RWPE2 (cell line): ENCODE results near the gene HBB.

Experiments used
- ATAC-seq: fragments of 200-7000 bp; cut with Tn5 transposase; 3 replicates; pipeline ENCODE4 v1.9.1; 2021; ENCODE audit warnings: low read depth
- DNase-seq: peaks from one replicate; pipeline ENCODE4 v3.0.0-alpha.2; 2020; ENCODE audit warnings: low spot score
- H3K27ac ChIP-seq: fragments of 450-650 bp; 2 replicates; pipeline ENCODE4 v1.5.1; 2017; ENCODE audit warnings: mild to moderate bottlenecking; ENCODE audit not compliant: poor library complexity, severe bottlenecking
- H3K27me3 ChIP-seq: fragments of 250-450 bp; sonication (Bioruptor Pico); 2 replicates; pipeline ENCODE4 v1.5.1; 2021; ENCODE audit warnings: mild to moderate bottlenecking, moderate library complexity; ENCODE audit not compliant: insufficient read depth, poor library complexity, severe bottlenecking
- H3K36me3 ChIP-seq: fragments of 250-450 bp; sonication (Bioruptor Pico); 2 replicates; pipeline ENCODE4 v1.5.1; 2020; ENCODE audit warnings: low read depth, mild to moderate bottlenecking, moderate library complexity
- H3K4me1 ChIP-seq: fragments of 250-450 bp; sonication (Bioruptor Pico); 2 replicates; pipeline ENCODE4 v1.5.1; 2021; ENCODE audit warnings: mild to moderate bottlenecking, moderate library complexity; ENCODE audit not compliant: insufficient read depth, poor library complexity, severe bottlenecking
- H3K4me3 ChIP-seq: fragments of 250-450 bp; sonication (Bioruptor Pico); 2 replicates; pipeline ENCODE4 v1.5.1; 2021; ENCODE audit warnings: mild to moderate bottlenecking, moderate library complexity; ENCODE audit not compliant: severe bottlenecking
- H3K9me3 ChIP-seq: fragments of 250-450 bp; sonication (Bioruptor Pico); 2 replicates; pipeline ENCODE4 v1.5.1; 2021; ENCODE audit warnings: mild to moderate bottlenecking, moderate library complexity; ENCODE audit not compliant: severe bottlenecking
- TF ChIP-seq, protein P1 (sequence below): fragments of 450-650 bp; IDR thresholded peaks from one replicate; pipeline ENCODE4 v1.5.1; 2017; ENCODE audit warnings: mild to moderate bottlenecking, moderate library complexity; ENCODE audit not compliant: poor library complexity, severe bottlenecking

HBB gene

DNA sequence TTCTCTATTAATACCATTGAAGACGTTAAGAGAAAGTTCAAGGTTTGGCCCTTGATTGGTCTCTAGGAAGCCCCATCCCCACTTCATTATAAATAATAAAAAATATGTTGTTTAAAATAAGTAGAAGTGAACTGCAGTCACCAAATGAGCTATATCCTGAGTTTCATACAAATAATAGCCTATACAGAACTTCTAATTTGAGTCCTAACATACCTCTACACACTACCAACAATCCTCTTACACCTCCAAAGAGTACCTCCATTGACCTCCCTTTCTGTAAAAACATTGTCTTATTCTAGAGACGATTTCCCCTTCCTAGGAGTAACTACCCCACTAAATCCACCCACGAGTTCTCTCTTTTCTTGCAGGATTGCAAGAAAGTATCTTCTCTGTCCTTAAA lies 14.6 kb upstream of the HBB start:
- DNase-seq (no peak), ATAC-seq (no peak)
- Histone ChIP-seq H3K4me3 (no peak overlapping the region), H3K27me3 (peaks cover 4% of the 10 kb centered on the region), H3K9me3 (no peaks in the 10 kb centered on the region), H3K27ac (no peak overlapping the region), H3K4me1 (no peaks in the 10 kb centered on the region), H3K36me3 (no peaks in the 10 kb centered on the region)
- TF ChIP-seq, protein P1, sequence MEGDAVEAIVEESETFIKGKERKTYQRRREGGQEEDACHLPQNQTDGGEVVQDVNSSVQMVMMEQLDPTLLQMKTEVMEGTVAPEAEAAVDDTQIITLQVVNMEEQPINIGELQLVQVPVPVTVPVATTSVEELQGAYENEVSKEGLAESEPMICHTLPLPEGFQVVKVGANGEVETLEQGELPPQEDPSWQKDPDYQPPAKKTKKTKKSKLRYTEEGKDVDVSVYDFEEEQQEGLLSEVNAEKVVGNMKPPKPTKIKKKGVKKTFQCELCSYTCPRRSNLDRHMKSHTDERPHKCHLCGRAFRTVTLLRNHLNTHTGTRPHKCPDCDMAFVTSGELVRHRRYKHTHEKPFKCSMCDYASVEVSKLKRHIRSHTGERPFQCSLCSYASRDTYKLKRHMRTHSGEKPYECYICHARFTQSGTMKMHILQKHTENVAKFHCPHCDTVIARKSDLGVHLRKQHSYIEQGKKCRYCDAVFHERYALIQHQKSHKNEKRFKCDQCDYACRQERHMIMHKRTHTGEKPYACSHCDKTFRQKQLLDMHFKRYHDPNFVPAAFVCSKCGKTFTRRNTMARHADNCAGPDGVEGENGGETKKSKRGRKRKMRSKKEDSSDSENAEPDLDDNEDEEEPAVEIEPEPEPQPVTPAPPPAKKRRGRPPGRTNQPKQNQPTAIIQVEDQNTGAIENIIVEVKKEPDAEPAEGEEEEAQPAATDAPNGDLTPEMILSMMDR, result no peak

DNA sequence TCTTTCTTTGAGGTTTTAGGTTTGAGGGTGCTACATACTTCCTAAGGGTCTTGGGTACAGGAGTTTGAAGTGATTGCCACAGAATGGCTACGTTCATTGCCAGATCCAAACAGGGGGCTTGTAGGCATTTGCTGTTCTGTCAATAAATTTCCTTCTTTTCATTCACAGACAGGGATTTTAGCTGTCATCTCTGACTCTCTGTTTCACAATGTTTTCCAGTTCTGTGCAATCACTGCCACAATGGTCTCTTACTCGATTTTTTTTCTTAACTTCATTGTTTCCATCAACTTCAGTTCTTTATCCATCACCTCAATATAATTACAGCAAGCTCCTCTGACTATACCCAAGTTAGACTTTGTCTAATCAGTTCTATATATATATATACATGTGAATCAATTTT lies 13.6 kb upstream of the HBB start:
- TF ChIP-seq, protein P1, result no peak
- ATAC-seq (no peak), DNase-seq (no peak)
- H3K4me3 ChIP-seq, result no peak overlapping the region
- no peaks in the 10 kb centered on the region for H3K36me3 ChIP-seq
- no peaks in the 10 kb centered on the region for H3K9me3 ChIP-seq
- H3K27ac ChIP-seq, result no peak overlapping the region
- H3K4me1 ChIP-seq, result no peaks in the 10 kb centered on the region
- peaks cover 4% of the 10 kb centered on the region for H3K27me3 ChIP-seq

DNA sequence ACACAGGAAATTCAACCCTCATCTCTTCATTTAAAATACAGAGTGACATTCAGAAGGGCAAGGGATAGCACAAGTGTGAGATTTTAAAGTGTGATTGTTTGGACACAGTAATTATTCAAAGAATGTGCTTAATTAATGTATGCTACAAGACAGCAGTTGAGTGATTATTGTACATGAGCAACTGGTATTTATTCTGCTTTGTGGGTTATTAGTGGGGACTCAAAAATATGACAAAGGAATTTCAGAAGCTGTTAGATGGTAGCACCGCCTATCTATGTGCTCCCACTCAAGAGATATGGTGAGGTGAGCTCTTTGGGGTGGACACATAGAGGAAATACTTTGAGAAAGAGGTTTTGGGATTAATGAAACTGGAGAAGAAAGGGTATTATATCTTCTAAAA lies 13.2 kb upstream of the HBB start:
- H3K27me3 ChIP-seq, result peaks cover 4% of the 10 kb centered on the region
- no peak for ATAC-seq
- no peak overlapping the region for H3K27ac ChIP-seq
- no peak for DNase-seq
- H3K4me3 ChIP-seq, result no peak overlapping the region
- no peaks in the 10 kb centered on the region for H3K4me1 ChIP-seq
- TF ChIP-seq, protein P1, result no peak
- H3K36me3 ChIP-seq, result no peaks in the 10 kb centered on the region
- H3K9me3 ChIP-seq, result no peaks in the 10 kb centered on the region

DNA sequence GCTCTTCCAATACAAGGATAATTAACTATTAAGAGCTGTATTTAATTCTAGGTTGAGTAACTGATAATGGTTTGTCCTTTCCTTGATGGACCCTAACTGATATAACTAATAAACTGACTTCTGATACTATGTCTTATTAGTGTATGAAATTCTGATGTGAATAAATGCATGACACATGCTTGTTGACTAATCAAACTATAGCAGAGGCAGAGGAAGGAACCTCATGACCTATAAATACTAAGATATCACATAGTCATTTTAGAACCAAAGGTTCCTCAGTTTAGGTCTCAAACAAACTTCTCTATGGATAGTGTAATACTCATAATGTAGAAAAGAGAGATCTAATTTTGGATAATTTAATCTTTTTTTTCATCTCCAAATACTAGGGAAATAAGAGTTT lies 12.2 kb upstream of the HBB start:
- H3K4me1 ChIP-seq, result no peaks in the 10 kb centered on the region
- DNase-seq, result no peak
- H3K27me3 ChIP-seq, result peaks cover 4% of the 10 kb centered on the region
- no peak for ATAC-seq
- H3K27ac ChIP-seq, result no peak overlapping the region
- H3K4me3 ChIP-seq, result no peak overlapping the region
- TF ChIP-seq, protein P1, result no peak
- no peaks in the 10 kb centered on the region for H3K36me3 ChIP-seq
- H3K9me3 ChIP-seq, result no peaks in the 10 kb centered on the region

DNA sequence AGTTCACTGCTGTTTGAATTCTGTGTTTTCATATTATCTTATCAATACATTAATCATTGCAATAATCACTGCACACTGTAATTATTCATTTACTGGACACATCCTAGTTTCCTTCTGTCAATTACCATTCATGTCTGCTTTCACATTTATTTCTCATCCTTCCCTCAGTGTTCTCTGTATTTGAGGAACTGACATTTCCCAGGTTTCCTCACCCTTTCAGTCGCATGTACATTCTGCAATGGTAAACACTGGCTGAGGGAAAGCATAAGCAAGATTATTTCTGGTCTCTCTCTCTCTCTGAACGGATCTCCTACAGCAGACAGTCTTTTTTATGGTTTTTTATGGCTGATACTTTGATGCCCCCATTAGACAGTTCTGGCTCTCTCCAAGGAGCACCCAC lies 11.6 kb upstream of the HBB start:
- Histone ChIP-seq H3K9me3 (no peaks in the 10 kb centered on the region), H3K27me3 (peaks cover 4% of the 10 kb centered on the region), H3K4me1 (no peaks in the 10 kb centered on the region), H3K4me3 (no peak overlapping the region), H3K27ac (no peak overlapping the region), H3K36me3 (no peaks in the 10 kb centered on the region)
- no peak for DNase-seq
- no peak for ATAC-seq
- TF ChIP-seq, protein P1, result no peak
